ENCODE data around the gene TASL. TPM values are rescaled to one million over a fixed set of nuclear protein-coding genes. Genes with fewer than 3 reads are reported as not detected.

TASL gene
- total RNA-seq, 2 donors from 2014 or later: 0.53 to 0.55 TPM

Other genes with a start within 250 kb of the TASL start
- gene GK, start 75.7 kb upstream of the TASL start, total RNA-seq: 1 to 10 TPM; 6.3 to 7.4 TPM